ENCODE results near the gene CSNK1A1.

CSNK1A1 gene

GRCh38 chr5:149586708-149587318 lies 35.6 kb upstream of the CSNK1A1 start:
- Histone ChIP-seq H3K9me2 (replicated peaks; ENCODE audit: low read depth, low read length) (no peaks in the 10 kb centered on the region), H3K9me3 (ENCODE audit: insufficient read depth, low read depth, low read length) (no peaks in the 10 kb centered on the region), H2AFZ (ENCODE audit: low read length) (no peak overlapping the region), H3K27me3 (ENCODE audit: insufficient read depth, low read length, poor library complexity, severe bottlenecking) (no peaks in the 10 kb centered on the region), H3K4me2 (ENCODE audit: low read depth, low read length, poor library complexity, severe bottlenecking) (no peak overlapping the region), H3K4me3 (ENCODE audit: low read length, poor library complexity, severe bottlenecking) (no peak overlapping the region), H3K36me3 (ENCODE audit: insufficient read depth, low read length) (no peaks in the 10 kb centered on the region), H4K20me1 (ENCODE audit: insufficient read depth, low read length, poor library complexity, severe bottlenecking) (no peaks in the 10 kb centered on the region), H3K9ac (ENCODE audit: low read depth, low read length, poor library complexity, severe bottlenecking) (no peak overlapping the region), H3K4me1 (ENCODE audit: insufficient read depth, low read length, poor library complexity, severe bottlenecking) (no peaks in the 10 kb centered on the region), H3K79me2 (ENCODE audit: insufficient read depth, low read length) (no peaks in the 10 kb centered on the region), H3F3A (ENCODE audit: low read depth) (no peaks in the 10 kb centered on the region)
- TF ChIP-seq CTCF (conservative IDR thresholded peaks at IDR 0.05; ENCODE audit: low read length), result no peak
- TF ChIP-seq EZH2phosphoT487 (IDR thresholded peaks at IDR 0.05; ENCODE audit: borderline replicate concordance), result no peak

- Histone ChIP-seq H3K9ac (ENCODE audit: low read depth, low read length, poor library complexity, severe bottlenecking) (no peak overlapping the region), H3K4me1 (ENCODE audit: insufficient read depth, low read length, poor library complexity, severe bottlenecking) (no peaks in the 10 kb centered on the region), H3K79me2 (ENCODE audit: insufficient read depth, low read length) (no peaks in the 10 kb centered on the region), H3K27me3 (ENCODE audit: insufficient read depth, low read length, poor library complexity, severe bottlenecking) (no peaks in the 10 kb centered on the region), H3K9me3 (ENCODE audit: insufficient read depth, low read depth, low read length) (no peaks in the 10 kb centered on the region), H3F3A (ENCODE audit: low read depth) (no peaks in the 10 kb centered on the region), H3K36me3 (ENCODE audit: insufficient read depth, low read length) (no peaks in the 10 kb centered on the region), H4K20me1 (ENCODE audit: insufficient read depth, low read length, poor library complexity, severe bottlenecking) (no peaks in the 10 kb centered on the region), H3K4me2 (ENCODE audit: low read depth, low read length, poor library complexity, severe bottlenecking) (no peak overlapping the region), H3K4me3 (ENCODE audit: low read length, poor library complexity, severe bottlenecking) (no peak overlapping the region), H3K9me2 (replicated peaks; ENCODE audit: low read depth, low read length) (no peaks in the 10 kb centered on the region), H2AFZ (ENCODE audit: low read length) (no peak overlapping the region)
- no peak for TF ChIP-seq CTCF (conservative IDR thresholded peaks at IDR 0.05; ENCODE audit: low read length)
- TF ChIP-seq EZH2phosphoT487 (IDR thresholded peaks at IDR 0.05; ENCODE audit: borderline replicate concordance), result no peak
Observed at GRCh38 chr5:149585910-149586309, 34.7 kb upstream of the CSNK1A1 start.

GRCh38 chr5:149584121-149584520 lies 32.9 kb upstream of the CSNK1A1 start:
- no peaks in the 10 kb centered on the region for H3K36me3 ChIP-seq (ENCODE audit: insufficient read depth, low read length)
- H3K4me2 ChIP-seq (ENCODE audit: low read depth, low read length, poor library complexity, severe bottlenecking), result no peak overlapping the region
- no peaks in the 10 kb centered on the region for H3K9me2 ChIP-seq (replicated peaks; ENCODE audit: low read depth, low read length)
- H3K27me3 ChIP-seq (ENCODE audit: insufficient read depth, low read length, poor library complexity, severe bottlenecking), result no peaks in the 10 kb centered on the region
- no peak overlapping the region for H3K4me3 ChIP-seq (ENCODE audit: low read length, poor library complexity, severe bottlenecking)
- no peaks in the 10 kb centered on the region for H3K9me3 ChIP-seq (ENCODE audit: insufficient read depth, low read depth, low read length)
- TF ChIP-seq EZH2phosphoT487 (IDR thresholded peaks at IDR 0.05; ENCODE audit: borderline replicate concordance) (no peak), CTCF (conservative IDR thresholded peaks at IDR 0.05; ENCODE audit: low read length) (no peak)
- H3K9ac ChIP-seq (ENCODE audit: low read depth, low read length, poor library complexity, severe bottlenecking), result no peak overlapping the region
- H3F3A ChIP-seq (ENCODE audit: low read depth), result no peaks in the 10 kb centered on the region
- no peaks in the 10 kb centered on the region for H4K20me1 ChIP-seq (ENCODE audit: insufficient read depth, low read length, poor library complexity, severe bottlenecking)
- H3K79me2 ChIP-seq (ENCODE audit: insufficient read depth, low read length), result no peaks in the 10 kb centered on the region
- no peaks in the 10 kb centered on the region for H3K4me1 ChIP-seq (ENCODE audit: insufficient read depth, low read length, poor library complexity, severe bottlenecking)
- no peak overlapping the region for H2AFZ ChIP-seq (ENCODE audit: low read length)

Measured in Loucy (cell line).